Embryonic facial prominence (tissue), 1 donor: ENCODE measurements around the gene CYB561.

Source experiments
- DNase-seq: peaks from one replicate; pipeline ENCODE4 v3.0.0-alpha.2; 2016; ENCODE audit errors: extremely low spot score

Gene CYB561

DNA sequence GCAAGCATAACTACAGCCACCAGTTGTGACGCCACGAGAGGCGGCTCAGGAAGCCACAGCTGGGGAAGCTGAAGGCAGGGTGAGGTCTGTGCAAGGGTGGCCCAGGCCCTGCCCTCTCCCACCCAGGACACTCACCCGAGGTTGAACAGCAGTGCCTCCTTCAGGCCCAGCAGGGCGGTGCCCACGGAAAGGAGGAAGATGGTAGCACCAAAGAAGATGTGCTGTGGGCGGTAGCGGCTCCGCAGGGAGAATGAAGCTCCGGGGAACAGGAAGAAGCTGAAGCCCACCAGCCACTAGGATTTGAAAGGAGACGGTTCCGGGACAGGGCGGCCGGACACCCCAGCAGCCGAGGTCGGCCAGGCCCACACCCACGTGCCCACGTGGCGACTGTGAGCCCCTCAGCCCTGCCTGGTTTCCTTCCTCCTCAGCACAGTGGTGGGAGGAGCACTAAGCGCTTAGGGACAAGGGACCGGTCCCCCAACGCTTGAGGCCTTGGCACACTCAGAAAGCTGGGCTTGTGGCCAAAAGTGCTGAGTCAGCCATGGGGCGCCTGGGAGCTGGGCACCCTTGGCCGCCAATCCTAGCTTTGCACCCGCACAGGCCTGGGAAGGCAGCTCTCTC, 11.0 kb downstream of the CYB561 start:
- DNase-seq: no peak

DNA sequence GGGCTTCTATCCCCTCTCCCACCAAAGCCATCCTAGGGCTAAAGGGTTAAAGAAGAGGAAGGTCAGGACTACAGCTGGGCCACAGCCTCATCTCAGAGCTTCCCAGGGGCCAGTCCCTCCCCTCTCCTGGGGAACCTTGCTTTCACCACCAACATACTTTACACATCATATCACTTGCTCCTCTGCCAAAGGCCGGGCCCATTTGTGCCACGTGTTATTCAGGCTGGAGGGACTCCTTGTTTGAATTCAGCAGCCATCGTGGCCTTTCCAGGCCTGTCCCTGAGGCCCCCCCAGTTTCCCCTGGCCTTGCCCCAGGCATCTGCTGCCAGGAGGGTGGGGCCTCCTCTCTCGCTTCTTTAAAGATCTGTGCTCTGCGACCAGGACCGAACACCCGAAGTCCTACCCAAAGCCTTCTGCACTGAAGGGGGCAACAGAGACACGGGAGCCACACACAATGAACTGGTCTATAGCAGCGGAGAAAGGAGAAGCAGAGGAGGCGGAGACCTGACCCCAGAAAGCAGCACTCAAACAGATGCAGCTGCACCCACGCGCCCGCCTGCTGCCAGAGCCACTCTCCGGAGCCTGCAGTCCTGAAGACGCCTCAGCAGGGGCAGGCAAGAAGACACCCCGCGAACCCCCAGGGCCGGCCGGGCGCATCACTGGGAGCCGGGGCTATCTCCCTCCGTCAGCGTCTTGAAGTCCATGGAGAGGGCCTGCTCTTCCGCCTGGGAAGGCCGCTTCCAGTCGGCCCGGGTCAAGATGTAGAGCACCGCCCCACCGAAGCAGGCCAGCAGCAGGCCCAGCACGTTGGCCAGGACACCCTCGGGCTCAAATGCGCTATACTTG, 12.1 kb downstream of the CYB561 start:
- DNase-seq: no peak

DNA sequence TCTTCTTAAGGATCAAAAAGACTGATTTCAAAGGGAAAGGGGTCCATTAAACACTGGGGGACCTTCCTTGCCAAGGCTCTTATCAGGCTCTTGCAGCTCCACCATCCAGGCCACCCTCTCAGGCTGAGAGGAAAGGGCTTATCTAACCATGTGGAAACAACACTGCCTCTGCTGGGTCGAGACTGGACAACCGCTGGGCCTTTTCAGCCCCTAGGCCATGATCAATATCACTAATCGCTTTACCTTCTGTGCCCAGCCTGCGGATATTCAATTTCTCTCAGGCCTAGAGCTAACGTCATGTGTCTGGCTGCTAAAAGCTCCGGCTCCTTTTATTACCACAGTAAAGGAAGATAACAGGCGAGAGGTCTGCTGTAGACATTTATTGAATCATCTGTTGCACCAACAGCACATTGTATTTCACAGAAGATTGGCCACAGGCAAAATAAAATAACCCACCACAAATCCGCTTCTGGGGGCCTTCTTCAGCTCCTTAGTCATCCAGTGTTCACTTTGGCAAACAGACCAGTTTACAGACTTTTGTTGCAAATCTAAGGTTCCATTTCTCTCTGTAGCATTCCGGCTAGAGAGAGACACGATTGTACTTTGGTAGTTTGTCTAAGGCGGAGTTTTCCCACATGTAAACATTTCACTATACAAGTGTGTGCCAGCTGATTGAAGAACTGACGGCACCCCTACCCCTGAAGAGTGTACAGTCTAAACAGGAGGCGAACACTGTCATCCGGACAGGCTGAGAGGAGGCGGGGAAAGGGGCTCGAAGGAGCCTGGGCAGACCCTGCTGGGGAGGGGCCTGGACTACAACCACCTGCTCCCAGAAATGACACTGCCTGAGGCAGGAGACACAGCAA, 13.9 kb downstream of the CYB561 start:
- no peak for DNase-seq

GRCh38 chr17:63431618-63431938, 14.5 kb downstream of the CYB561 start:
- no peak for DNase-seq

GRCh38 chr17:63430223-63430622, 15.9 kb downstream of the CYB561 start:
- DNase-seq: no peak

GRCh38 chr17:63429766-63430165, 16.3 kb downstream of the CYB561 start:
- no peak for DNase-seq

GRCh38 chr17:63426917-63427308, 19.2 kb downstream of the CYB561 start:
- no peak for DNase-seq

DNA sequence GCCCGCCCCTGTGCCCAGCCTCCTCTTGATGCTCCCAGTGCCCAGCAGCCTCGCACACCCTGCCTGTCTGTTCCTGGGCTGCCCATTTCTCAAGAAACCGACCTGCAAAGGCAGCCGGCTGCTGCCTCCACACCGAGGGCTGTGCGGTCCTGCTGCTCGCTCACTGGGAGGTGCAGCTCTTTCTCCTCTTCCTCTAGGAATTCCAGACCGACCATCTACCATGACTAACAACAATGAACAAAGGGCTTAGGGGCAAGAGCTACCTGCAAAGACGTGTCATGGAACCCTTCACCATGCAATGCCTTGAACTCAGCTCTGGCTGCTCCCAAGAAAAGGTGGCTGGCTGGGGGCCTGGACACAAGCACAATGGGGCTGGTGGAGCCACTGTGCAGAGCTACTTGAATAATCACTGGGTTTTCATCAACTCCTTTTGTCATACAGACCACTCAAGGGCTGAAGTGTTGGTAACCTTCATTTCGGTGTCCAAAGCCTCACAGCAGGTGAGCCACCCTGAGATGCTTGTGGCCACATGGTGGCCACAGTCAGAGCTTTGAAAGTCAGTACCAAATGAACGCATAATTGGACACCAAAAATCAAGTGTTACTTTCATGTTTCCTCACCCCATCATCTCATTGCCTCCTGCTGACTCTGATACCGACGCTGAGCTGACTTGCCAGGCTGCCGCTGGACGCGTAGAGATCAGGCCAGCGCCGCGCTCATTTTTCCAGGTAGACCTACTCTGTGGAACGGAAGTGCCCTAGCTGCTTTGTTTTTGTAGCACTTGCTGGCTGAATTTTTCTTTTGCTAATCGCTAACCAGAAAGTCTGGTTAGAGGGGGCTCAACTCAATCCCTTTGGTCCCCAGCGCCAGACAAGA, 19.8 kb downstream of the CYB561 start:
- no peak for DNase-seq

DNA sequence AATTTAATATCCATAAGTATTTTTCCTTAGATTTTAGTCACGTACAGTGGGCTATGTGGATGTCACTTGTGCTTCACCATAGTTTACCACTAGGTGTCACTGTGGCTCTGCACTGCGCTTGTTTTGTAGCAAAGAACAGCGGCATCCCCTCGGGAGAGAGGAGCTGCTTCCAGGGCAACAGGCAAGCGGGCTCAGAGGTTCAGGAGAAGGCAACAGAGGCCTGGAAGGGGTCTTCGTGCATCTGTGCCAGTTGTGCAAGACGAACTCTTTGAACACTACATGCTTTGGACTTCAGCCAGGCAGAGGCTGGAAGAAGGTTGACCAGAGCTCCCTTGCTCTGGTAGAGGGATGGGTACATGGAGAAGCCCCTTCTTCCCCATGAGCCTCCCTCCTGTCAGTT, 20.6 kb downstream of the CYB561 start:
- peak; percentile 56 for DNase-seq

DNA sequence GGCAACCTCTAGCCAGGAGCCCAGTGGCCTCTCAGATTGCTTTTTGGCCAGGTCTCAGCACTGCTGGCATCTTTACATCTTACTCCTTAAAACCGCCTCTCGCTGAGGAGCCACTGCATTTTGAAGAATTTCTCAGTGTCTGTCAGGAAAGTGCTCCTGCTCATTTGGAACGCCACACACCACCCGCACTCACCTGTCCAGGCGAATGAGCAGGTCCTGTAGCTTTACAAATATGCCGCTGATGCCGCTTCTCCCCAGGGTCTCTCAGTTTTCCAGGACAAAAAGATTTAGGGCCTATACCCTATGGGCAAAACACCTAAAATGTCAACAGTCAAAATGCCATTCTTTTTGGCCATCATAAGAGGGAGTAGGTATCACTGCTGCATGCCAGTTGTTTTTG, 22.1 kb downstream of the CYB561 start:
- DNase-seq: no peak

DNA sequence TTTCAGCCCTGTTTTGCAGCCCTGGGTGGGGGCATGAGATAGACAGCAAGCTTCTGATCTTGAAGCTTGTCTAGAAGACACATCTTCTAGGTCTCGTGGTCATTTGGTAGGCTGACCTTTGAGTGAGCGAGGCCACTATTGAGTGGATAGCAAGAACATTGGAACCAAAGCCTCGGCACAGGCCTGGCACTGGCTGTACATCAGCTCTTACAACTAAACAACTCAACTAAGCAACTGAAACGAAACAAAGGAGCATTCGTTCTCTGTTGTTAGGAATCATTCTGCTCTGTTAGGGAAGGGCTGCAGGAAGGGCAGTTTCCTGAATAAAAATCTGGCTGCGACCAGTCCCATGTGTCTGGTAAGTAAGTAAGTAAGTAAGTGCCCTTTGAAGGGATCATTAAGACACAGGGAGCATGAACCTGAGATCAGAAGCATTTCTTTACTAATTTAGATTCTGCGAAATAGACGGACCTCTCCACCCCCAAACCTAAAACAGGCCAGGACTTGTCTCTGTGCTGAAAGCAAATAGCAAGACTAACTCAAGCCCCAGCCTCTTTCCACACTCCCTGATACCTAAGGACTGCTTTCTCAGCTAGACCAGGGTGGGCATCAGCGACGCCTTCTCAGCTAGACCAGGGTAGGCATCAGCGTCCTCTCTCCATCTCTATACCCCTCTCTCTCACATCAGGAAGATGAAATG, 22.7 kb downstream of the CYB561 start:
- DNase-seq: no peak

GRCh38 chr17:63421681-63422645, 24.1 kb downstream of the CYB561 start:
- DNase-seq: no peak

- DNase-seq: no peak
Observed at GRCh38 chr17:63420868-63421680, 25.0 kb downstream of the CYB561 start.

DNA sequence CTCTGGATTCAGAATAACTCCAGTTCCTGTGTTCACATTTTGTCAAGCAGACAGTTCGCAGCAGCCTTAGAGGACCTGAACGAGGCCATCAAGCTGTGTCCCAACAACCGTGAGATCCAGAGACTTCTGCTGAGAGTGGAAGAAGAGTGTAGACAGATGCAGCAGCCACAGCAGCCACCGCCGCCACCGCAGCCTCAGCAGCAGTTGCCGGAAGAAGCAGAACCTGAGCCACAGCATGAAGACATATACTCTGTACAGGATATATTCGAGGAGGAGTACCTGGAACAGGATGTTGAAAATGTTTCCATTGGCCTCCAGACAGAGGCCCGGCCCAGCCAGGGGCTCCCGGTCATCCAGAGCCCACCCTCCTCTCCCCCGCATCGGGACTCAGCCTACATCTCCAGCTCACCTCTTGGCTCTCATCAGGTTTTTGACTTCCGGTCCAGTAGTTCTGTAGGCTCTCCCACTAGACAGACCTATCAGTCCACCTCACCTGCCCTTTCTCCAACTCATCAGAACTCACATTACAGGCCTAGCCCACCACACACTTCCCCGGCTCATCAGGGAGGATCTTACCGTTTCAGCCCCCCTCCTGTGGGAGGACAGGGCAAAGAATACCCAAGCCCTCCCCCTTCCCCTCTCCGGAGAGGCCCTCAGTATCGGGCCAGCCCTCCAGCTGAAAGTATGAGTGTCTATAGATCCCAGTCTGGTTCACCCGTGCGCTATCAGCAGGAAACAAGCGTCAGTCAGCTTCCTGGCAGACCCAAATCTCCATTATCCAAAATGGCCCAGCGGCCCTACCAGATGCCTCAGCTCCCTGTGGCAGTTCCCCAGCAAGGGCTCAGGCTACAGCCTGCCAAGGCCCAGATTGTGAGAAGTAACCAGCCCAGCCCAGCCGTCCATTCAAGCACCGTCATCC, 25.9 kb downstream of the CYB561 start:
- DNase-seq: no peak

- no peak for DNase-seq
Observed at GRCh38 chr17:63419398-63419797, 26.7 kb downstream of the CYB561 start.

- DNase-seq: no peak
Observed at GRCh38 chr17:63418540-63418939, 27.6 kb downstream of the CYB561 start.

- DNase-seq: no peak
Observed at GRCh38 chr17:63414222-63414621, 31.9 kb downstream of the CYB561 start.

GRCh38 chr17:63413128-63413527, 33.0 kb downstream of the CYB561 start:
- DNase-seq: no peak
